GM20000 (cell line): ENCODE results near the gene TCF25.
"Not testable (repeated sequence)": the region's sequence is repeated elsewhere in the genome, so short reads cannot be mapped to it uniquely, and the experiment has no call there.

Source experiments
- DNase-seq: peaks from one replicate; pipeline ENCODE4 v3.0.0; 2012; ENCODE audit warnings: low spot score
- TF ChIP-seq, protein P1 (sequence below): IDR thresholded peaks from 2 replicates; pipeline ENCODE4 v1.5.1; 2012; ENCODE audit warnings: mild to moderate bottlenecking, control low read depth; ENCODE audit errors: extremely low read depth, missing control alignments

The TCF25 gene

DNA sequence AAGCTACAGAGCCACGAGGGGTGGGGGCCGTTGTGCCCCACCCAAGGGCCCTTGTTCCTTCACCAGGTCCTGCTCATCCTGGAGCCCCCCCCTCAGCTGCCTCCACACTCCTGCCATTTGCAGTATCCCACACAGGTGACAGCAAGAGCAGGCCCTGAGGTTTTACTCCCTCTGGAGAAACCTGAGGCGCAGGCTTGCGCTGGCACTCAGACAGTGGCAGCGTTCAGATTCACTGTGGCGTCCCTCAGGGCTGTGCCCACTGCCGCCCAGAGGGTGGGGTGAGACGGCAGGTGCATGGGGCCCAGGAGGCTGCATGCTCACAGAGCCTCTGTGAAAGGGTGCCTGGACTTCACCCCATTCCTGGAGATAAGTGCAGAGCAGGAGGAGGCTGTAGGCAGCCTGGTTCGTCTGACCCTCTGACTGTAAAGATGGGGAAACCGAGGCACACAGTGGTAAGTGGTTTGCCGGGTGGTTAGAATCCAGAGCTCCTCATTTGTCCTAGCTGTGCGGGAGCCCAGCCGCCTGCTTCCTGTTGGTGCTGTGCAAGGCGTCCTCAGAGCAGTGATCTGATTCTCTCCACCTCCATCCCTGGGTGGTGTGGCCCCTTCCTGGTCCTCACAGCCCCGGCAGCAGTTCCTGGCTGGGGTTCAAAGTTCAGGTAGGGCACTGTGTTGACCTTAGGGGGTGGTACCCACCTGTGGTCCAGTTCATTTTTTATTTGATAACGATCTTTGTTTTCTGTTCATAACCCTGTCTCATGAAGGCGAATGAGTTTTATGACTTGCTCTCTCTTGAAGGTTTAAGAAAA, 43.6 kb upstream of the TCF25 start:
- TF ChIP-seq, protein P1, sequence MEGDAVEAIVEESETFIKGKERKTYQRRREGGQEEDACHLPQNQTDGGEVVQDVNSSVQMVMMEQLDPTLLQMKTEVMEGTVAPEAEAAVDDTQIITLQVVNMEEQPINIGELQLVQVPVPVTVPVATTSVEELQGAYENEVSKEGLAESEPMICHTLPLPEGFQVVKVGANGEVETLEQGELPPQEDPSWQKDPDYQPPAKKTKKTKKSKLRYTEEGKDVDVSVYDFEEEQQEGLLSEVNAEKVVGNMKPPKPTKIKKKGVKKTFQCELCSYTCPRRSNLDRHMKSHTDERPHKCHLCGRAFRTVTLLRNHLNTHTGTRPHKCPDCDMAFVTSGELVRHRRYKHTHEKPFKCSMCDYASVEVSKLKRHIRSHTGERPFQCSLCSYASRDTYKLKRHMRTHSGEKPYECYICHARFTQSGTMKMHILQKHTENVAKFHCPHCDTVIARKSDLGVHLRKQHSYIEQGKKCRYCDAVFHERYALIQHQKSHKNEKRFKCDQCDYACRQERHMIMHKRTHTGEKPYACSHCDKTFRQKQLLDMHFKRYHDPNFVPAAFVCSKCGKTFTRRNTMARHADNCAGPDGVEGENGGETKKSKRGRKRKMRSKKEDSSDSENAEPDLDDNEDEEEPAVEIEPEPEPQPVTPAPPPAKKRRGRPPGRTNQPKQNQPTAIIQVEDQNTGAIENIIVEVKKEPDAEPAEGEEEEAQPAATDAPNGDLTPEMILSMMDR, result no peak
- no peak for DNase-seq

DNA sequence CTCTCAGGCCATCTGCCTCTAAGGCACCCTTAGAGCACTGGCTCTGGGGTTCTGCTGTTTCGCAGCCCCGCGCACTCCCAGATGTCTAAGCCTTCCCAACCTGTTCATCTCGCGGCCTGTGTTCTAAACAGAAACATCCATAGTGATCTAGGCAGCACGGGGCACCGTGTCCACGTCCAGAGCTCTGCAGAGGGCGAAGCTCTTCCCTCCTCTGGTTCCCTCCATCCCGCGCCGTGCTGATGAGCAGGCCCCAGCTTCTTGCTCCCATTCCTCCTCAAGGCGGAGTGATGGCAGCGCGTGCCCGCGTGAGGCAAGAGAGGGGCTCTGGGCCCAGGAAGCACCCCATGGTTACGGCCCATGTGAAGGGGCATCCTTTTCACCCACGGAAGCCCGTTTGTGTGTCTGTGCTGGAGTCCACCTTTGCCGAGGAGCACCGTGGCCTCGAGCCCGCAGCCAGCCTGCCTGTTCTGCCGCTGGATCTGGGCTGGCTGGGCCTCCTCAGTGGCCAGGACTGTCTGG, 41.5 kb upstream of the TCF25 start:
- TF ChIP-seq, protein P1, result no peak
- no peak for DNase-seq

DNA sequence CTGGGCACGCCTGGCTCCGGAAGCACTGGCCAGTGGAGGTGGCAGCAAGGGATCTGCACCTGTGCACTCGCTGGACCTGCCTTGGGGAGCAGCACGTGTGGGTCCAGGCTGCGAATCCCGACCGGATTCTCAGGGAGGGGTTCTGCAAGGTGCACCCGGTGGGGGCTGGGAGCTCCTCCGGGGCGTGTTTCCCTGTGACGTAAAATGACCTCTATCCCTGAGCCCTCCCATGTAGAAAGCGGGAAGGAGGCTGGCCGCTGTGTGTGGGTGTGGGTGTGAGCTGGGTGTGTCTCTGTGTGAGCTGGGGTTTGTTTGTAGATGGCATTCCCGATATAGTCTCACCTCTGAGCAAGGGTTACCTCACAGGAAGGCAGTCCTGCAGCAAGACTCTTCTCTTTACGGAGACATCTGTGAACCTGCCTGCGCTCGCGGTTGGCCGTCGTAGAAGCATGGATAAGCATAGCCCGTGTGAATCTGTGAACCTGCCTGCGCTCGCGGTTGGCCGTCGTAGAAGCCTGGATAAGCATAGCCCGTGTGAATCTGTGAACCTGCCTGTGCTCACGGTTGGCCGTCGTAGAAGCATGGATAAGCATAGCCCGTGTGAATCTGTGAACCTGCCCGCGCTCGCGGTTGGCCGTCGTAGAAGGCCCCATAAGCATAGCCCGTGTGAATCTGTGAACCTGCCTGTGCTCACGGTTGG, 39.6 kb upstream of the TCF25 start:
- DNase-seq, result not testable (repeated sequence)

DNA sequence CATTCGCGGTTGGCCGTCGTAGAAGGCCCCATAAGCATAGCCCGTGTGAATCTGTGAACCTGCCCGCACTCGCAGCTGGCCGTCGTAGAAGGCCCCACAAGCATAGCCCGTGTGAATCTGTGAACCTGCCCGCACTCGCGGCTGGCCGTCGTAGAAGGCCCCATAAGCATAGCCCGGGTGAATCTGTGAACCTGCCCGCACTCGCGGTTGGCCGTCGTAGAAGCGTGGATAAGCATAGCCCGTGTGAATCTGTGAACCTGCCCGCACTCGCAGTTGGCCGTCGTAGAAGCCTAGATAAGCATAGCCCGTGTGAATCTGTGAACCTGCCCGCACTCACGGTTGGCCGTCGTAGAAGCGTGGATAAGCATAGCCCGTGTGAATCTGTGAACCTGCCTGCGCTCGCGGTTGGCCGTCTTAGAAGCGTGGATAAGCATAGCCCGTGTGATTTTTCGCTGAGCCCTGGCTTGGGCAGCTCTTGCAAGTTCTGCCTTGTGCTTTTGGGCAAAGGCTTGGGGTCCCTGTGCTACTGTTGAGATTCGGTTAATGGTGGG, 38.5 kb upstream of the TCF25 start:
- DNase-seq, result not testable (repeated sequence)

DNA sequence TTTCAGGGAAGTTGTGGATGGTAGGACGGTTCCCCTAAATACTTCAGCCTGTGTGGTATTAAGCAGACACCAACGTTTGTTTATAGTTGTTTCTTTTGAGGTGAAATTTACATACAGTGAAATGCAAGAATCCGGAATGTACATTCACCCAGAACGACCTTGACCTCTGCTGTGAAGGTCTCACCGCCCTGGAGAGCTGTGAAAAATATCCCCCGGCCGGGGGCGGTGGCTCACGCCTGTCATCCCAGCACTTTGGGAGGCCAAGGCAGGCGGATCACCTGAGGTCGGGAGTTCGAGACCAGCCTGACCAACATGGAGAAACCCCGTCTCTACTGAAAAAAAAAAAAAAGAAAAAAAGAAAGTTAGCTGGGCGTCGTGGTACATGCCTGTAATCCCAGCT, 36.9 kb upstream of the TCF25 start:
- DNase-seq, result not testable (repeated sequence)

DNA sequence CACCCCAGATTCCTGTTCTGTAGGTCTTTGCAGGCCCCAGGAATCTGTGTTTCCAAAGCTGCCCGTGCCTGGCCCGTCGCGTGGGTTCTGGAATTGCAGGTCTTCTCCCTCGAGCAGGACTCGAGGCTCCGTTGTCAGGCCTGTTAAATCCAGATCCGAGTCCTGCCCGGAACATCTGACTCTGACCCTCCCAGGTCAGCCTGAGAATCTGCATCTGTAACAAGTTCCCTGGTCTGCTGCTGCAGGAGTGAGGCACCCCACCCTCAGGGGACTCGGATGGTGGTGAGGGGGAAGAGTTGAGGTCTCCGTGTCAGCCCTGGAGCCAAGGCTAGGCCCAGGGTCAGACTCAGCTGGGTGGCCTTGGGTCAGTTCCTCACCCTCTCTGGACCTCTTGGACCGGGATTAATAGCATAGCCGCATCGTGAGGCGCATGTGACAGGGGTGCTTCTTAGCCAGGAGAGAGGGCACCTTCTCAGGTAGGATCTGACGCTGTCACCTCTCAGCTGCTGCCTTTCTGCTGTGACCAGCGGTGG, 36.3 kb upstream of the TCF25 start:
- DNase-seq, result no peak

DNA sequence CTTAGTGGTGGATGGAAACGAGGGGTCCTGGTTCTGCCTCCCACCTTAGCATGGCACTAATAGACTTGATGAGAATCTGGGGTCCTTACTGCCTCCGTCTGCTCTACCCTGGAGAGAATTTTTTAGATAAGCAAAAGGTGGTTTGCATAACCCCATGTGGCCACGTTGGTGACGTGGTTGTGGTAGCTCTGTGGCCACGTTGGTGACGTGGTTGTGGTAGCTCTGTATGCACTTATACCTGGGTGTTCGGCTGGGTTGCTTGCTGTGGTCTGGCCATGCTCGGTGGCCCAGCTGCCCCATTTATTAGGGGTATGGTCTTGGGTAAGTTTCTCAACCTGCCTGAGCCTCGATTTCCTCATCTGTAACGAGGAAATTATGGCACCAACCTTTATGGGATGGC, 32.1 kb upstream of the TCF25 start:
- TF ChIP-seq, protein P1, result no peak
- peak; percentile 38 for DNase-seq

More for the DNA sequence above, 36.3 kb upstream of the TCF25 start:
- TF ChIP-seq, protein P1, result no peak

DNA sequence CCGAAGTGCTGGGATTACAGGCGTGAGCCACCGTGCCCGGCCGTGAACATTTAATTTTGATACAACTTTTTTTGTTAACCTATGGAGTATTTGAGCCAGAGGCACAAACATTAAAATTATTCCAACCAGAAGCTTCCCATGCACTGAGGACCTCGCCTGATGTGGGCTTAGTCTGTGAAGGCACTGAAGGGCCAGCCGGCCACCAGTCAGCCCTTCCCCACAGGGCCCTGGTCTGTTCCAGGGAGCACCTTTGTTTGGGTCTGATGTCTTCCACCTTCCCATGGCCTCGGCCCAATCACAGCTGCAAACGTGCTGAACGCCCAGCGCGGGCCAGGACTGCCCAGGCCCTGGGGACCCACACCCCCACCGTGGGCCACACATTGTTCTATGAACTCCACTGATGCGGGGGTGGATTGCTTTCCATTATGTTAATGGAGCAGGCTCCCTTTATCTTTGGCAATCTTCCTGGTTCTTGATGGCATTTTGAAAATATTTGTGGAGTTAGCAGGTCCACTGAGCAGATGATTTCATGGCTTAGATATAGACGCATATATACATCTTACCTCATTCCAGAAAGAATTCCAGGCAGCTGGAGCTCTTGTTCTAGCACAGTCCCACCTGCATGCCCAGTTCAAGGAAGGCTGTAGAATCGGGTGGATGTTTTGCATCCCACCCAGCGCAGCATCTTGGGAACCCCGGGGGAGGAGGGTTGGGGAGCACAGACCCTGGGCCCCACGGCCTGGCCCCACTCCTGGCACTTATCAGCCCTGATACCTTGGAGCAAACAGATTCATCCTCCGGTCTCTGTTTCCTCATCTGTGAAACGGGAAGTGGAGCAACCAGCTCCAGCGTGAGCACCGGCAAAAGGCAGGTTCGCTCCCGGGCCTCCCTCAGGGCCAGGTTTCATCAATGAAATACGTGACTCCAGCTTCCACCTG, 30.7 kb upstream of the TCF25 start:
- DNase-seq, result no peak
- TF ChIP-seq, protein P1, result no peak
